ENCODE results near the gene PLEKHG2. TPM values are rescaled to one million over a fixed set of nuclear protein-coding genes. Genes with fewer than 3 reads are reported as not detected.

The PLEKHG2 gene
- total and polyA plus RNA-seq, 2 donors from 2014 or later = 8.5 to 29.7 TPM

DNA sequence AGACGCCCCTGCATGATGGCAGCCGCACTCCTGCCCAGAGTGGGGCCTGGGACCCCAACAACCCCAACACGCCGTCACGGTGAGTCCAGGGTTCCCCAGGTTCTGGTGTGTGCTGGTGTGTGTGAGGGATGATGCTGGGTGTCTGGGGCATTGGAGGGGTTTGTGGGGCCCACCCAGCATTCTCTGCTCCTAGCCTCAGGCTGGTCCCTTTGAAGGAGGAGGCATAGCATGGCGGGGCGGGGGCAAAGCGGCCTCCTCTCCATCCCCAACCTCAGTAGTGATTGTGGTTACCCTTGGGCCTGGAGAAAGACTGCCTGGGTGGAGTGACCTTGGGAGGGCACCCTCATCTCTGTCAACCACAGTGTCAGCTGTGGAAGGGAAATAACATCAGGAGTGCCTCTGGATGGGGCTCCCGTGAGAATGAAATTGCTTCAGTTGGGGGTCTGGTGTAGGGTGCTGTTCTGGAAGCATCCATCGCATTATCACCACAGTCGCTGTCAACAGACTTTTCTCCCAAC lies 61.0 kb downstream of the PLEKHG2 start:
- no peak overlapping the region for H3K27ac ChIP-seq (ENCODE audit: low read depth in 2 of 2, low read length in 2 of 2)
- peaks cover 4 to 71% (median 49%) of the 10 kb centered on the region in 3 donors for H3K36me3 ChIP-seq (ENCODE audit: control insufficient read depth in 2 of 3, insufficient read depth in 3 of 3, low read length in 3 of 3)
- H3K4me3 ChIP-seq (ENCODE audit: low read length in 3 of 3) = no peak overlapping the region
- FAIRE-seq (no peak), DNase-seq (no peak)
- intact Hi-C loops (cut with DNase I) = loop anchor here (10.0 kb wide), 1 partner anchor 61 kb away; the partner anchor contains the start of gene EID2B
- H3K4me1 ChIP-seq (ENCODE audit: control insufficient read depth in 2 of 3, insufficient read depth in 2 of 3, low read depth in 1 of 3, low read length in 3 of 3) = no peaks in the 10 kb centered on the region
- no peaks in the 10 kb centered on the region for H3K27me3 ChIP-seq (ENCODE audit: control insufficient read depth, insufficient read depth, low read length)
- H3K9ac ChIP-seq (ENCODE audit: low read length in 3 of 3) = no peak overlapping the region
- TF ChIP-seq, protein P1, sequence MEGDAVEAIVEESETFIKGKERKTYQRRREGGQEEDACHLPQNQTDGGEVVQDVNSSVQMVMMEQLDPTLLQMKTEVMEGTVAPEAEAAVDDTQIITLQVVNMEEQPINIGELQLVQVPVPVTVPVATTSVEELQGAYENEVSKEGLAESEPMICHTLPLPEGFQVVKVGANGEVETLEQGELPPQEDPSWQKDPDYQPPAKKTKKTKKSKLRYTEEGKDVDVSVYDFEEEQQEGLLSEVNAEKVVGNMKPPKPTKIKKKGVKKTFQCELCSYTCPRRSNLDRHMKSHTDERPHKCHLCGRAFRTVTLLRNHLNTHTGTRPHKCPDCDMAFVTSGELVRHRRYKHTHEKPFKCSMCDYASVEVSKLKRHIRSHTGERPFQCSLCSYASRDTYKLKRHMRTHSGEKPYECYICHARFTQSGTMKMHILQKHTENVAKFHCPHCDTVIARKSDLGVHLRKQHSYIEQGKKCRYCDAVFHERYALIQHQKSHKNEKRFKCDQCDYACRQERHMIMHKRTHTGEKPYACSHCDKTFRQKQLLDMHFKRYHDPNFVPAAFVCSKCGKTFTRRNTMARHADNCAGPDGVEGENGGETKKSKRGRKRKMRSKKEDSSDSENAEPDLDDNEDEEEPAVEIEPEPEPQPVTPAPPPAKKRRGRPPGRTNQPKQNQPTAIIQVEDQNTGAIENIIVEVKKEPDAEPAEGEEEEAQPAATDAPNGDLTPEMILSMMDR (IDR thresholded peaks at IDR 0.05; ENCODE audit: borderline replicate concordance, extremely low read depth, insufficient read depth) = no peak
- H3K9me3 ChIP-seq (ENCODE audit: control insufficient read depth in 2 of 3, insufficient read depth in 1 of 3, low read length in 3 of 3) = no peaks in the 10 kb centered on the region

DNA sequence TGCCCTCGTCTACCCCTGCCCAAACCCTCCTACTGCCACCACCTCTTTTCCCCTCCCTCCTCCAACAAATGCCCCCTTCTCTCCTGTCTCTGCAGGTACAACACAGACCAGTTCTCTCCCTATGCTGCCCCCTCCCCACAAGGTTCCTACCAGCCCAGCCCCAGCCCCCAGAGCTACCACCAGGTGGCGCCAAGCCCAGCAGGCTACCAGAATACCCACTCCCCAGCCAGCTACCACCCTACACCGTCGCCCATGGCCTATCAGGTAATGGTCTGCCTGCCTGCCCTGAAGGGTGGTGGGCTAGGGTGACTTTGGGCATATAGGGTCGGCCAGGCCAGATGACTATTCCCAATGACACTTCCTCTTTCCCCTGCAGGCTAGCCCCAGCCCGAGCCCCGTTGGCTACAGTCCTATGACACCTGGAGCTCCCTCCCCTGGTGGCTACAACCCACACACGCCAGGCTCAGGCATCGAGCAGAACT lies 61.7 kb downstream of the PLEKHG2 start:
- H3K36me3 ChIP-seq (ENCODE audit: control insufficient read depth in 2 of 3, insufficient read depth in 3 of 3, low read length in 3 of 3) = peaks cover 4 to 64% (median 44%) of the 10 kb centered on the region in 3 donors
- FAIRE-seq (no peak), DNase-seq (peak in 4 of 5 donors; percentile 67 to 81 (median 73))
- H3K9me3 ChIP-seq (ENCODE audit: control insufficient read depth in 2 of 3, insufficient read depth in 1 of 3, low read length in 3 of 3) = no peaks in the 10 kb centered on the region
- no peak overlapping the region for H3K27ac ChIP-seq (ENCODE audit: low read depth in 2 of 2, low read length in 2 of 2)
- intact Hi-C loops (cut with DNase I) = loop anchor here (10.0 kb wide), 1 partner anchor 61 kb away; the partner anchor contains the start of gene EID2B
- no peaks in the 10 kb centered on the region for H3K27me3 ChIP-seq (ENCODE audit: control insufficient read depth, insufficient read depth, low read length)
- H3K9ac ChIP-seq (ENCODE audit: low read length in 3 of 3) = no peak overlapping the region
- no peak overlapping the region for H3K4me3 ChIP-seq (ENCODE audit: low read length in 3 of 3)
- H3K4me1 ChIP-seq (ENCODE audit: control insufficient read depth in 2 of 3, insufficient read depth in 2 of 3, low read depth in 1 of 3, low read length in 3 of 3) = no peaks in the 10 kb centered on the region
- TF ChIP-seq, protein P1 (IDR thresholded peaks at IDR 0.05; ENCODE audit: borderline replicate concordance, extremely low read depth, insufficient read depth) = peak; percentile 68

DNA sequence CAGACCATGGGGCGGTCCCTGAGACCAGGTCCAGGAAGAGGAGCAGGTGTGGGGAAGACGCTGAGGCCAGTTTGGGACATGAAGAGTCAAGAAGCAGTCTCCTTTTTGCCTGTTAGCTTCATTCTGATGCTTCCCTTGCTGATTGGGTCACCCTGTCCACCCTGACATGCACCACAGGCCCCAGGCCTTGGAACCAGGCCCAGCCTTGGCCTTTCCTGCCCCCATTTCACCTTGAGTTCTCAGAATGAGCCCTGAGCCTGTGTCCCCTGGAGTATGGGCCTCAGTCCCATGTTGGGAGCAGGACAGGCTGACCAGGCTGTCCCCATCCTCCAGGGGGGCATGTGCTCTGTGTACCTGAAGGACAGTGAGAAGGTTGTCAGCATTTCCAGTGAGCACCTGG lies 63.3 kb downstream of the PLEKHG2 start:
- DNase-seq (no peak), FAIRE-seq (no peak)
- H3K4me1 ChIP-seq (ENCODE audit: control insufficient read depth in 2 of 3, insufficient read depth in 2 of 3, low read depth in 1 of 3, low read length in 3 of 3) = peaks cover 0 to 4% (median 0%) of the 10 kb centered on the region in 3 donors
- peaks cover under 1 to 48% (median 32%) of the 10 kb centered on the region in 3 donors for H3K36me3 ChIP-seq (ENCODE audit: control insufficient read depth in 2 of 3, insufficient read depth in 3 of 3, low read length in 3 of 3)
- no peak overlapping the region for H3K9ac ChIP-seq (ENCODE audit: low read length in 3 of 3)
- H3K4me3 ChIP-seq (ENCODE audit: low read length in 3 of 3) = no peak overlapping the region
- H3K9me3 ChIP-seq (ENCODE audit: control insufficient read depth in 2 of 3, insufficient read depth in 1 of 3, low read length in 3 of 3) = no peaks in the 10 kb centered on the region
- TF ChIP-seq, protein P1 (IDR thresholded peaks at IDR 0.05; ENCODE audit: borderline replicate concordance, extremely low read depth, insufficient read depth) = no peak
- H3K27ac ChIP-seq (ENCODE audit: low read depth in 2 of 2, low read length in 2 of 2) = no peak overlapping the region
- intact Hi-C loops (cut with DNase I) = loop anchor here (10.0 kb wide), 1 partner anchor 59 kb away; the partner anchor contains the start of gene EID2B
- no peaks in the 10 kb centered on the region for H3K27me3 ChIP-seq (ENCODE audit: control insufficient read depth, insufficient read depth, low read length)

Small RNA genes lying within 50 kb of the gene (microRNA-seq; reads per million reads assigned to microRNA genes)
- not detected for gene MIR4530

Other genes with a start within 250 kb of the PLEKHG2 start
- 0.60 TPM for gene NCCRP1, start 215.7 kb upstream of the PLEKHG2 start, total RNA-seq
- gene NCCRP1, start 215.7 kb upstream of the PLEKHG2 start, polyA plus RNA-seq (ENCODE audit: insufficient read depth, low read depth, low replicate concordance) = 5.5 TPM
- not detected for gene SYCN, start 208.4 kb upstream of the PLEKHG2 start, total RNA-seq
- not detected for gene SYCN, start 208.4 kb upstream of the PLEKHG2 start, polyA plus RNA-seq (ENCODE audit: insufficient read depth, low read depth, low replicate concordance)
- gene IFNL3, start 167.7 kb upstream of the PLEKHG2 start, total RNA-seq = not detected
- gene IFNL3, start 167.7 kb upstream of the PLEKHG2 start, polyA plus RNA-seq (ENCODE audit: insufficient read depth, low read depth, low replicate concordance) = not detected
- gene IFNL4, start 163.8 kb upstream of the PLEKHG2 start, total RNA-seq = not detected
- gene IFNL4, start 163.8 kb upstream of the PLEKHG2 start, polyA plus RNA-seq (ENCODE audit: insufficient read depth, low read depth, low replicate concordance) = not detected
- gene IFNL2, start 144.3 kb upstream of the PLEKHG2 start, total RNA-seq = not detected
- not detected for gene IFNL2, start 144.3 kb upstream of the PLEKHG2 start, polyA plus RNA-seq (ENCODE audit: insufficient read depth, low read depth, low replicate concordance)
- gene IFNL1, start 116.3 kb upstream of the PLEKHG2 start, total RNA-seq = not detected
- not detected for gene IFNL1, start 116.3 kb upstream of the PLEKHG2 start, polyA plus RNA-seq (ENCODE audit: insufficient read depth, low read depth, low replicate concordance)
- 1.2 TPM for gene LRFN1, start 91.8 kb upstream of the PLEKHG2 start, total RNA-seq
- 0.80 TPM for gene LRFN1, start 91.8 kb upstream of the PLEKHG2 start, polyA plus RNA-seq (ENCODE audit: insufficient read depth, low read depth, low replicate concordance)
- gene GMFG, start 76.6 kb upstream of the PLEKHG2 start, total RNA-seq = 60.7 TPM
- gene GMFG, start 76.6 kb upstream of the PLEKHG2 start, polyA plus RNA-seq (ENCODE audit: insufficient read depth, low read depth, low replicate concordance) = 52.4 TPM
- 100 TPM for gene SAMD4B, start 70.2 kb upstream of the PLEKHG2 start, total RNA-seq
- gene SAMD4B, start 70.2 kb upstream of the PLEKHG2 start, polyA plus RNA-seq (ENCODE audit: insufficient read depth, low read depth, low replicate concordance) = 92.9 TPM
- 37.1 TPM for gene PAF1, start 21.6 kb upstream of the PLEKHG2 start, total RNA-seq
- 54.0 TPM for gene PAF1, start 21.6 kb upstream of the PLEKHG2 start, polyA plus RNA-seq (ENCODE audit: insufficient read depth, low read depth, low replicate concordance)
- gene MED29, start 21.3 kb upstream of the PLEKHG2 start, total RNA-seq = 50.4 TPM
- 32.4 TPM for gene MED29, start 21.3 kb upstream of the PLEKHG2 start, polyA plus RNA-seq (ENCODE audit: insufficient read depth, low read depth, low replicate concordance)
- gene ZFP36, start 5.8 kb upstream of the PLEKHG2 start, total RNA-seq = 132 TPM
- 87.9 TPM for gene ZFP36, start 5.8 kb upstream of the PLEKHG2 start, polyA plus RNA-seq (ENCODE audit: insufficient read depth, low read depth, low replicate concordance)
- gene RPS16, start 23.3 kb downstream of the PLEKHG2 start, total RNA-seq = 1,461 TPM
- gene RPS16, start 23.3 kb downstream of the PLEKHG2 start, polyA plus RNA-seq (ENCODE audit: insufficient read depth, low read depth, low replicate concordance) = 1,965 TPM
- gene SUPT5H, start 32.9 kb downstream of the PLEKHG2 start, total RNA-seq = 123 TPM
- gene SUPT5H, start 32.9 kb downstream of the PLEKHG2 start, polyA plus RNA-seq (ENCODE audit: insufficient read depth, low read depth, low replicate concordance) = 106 TPM
- gene TIMM50, start 68.2 kb downstream of the PLEKHG2 start, total RNA-seq = 52.4 TPM
- gene TIMM50, start 68.2 kb downstream of the PLEKHG2 start, polyA plus RNA-seq (ENCODE audit: insufficient read depth, low read depth, low replicate concordance) = 74.4 TPM
- 0.13 TPM for gene DLL3, start 86.3 kb downstream of the PLEKHG2 start, total RNA-seq
- gene DLL3, start 86.3 kb downstream of the PLEKHG2 start, polyA plus RNA-seq (ENCODE audit: insufficient read depth, low read depth, low replicate concordance) = 0.17 TPM
- gene SELENOV, start 102.5 kb downstream of the PLEKHG2 start, total RNA-seq = not detected
- gene SELENOV, start 102.5 kb downstream of the PLEKHG2 start, polyA plus RNA-seq (ENCODE audit: insufficient read depth, low read depth, low replicate concordance) = not detected
- 3.3 TPM for gene EID2B, start 120.2 kb downstream of the PLEKHG2 start, total RNA-seq
- 4.6 TPM for gene EID2B, start 120.2 kb downstream of the PLEKHG2 start, polyA plus RNA-seq (ENCODE audit: insufficient read depth, low read depth, low replicate concordance)
- 12.0 TPM for gene EID2, start 127.5 kb downstream of the PLEKHG2 start, total RNA-seq
- gene EID2, start 127.5 kb downstream of the PLEKHG2 start, polyA plus RNA-seq (ENCODE audit: insufficient read depth, low read depth, low replicate concordance) = 17.0 TPM
- gene LGALS13, start 189.9 kb downstream of the PLEKHG2 start, total RNA-seq = not detected
- gene LGALS13, start 189.9 kb downstream of the PLEKHG2 start, polyA plus RNA-seq (ENCODE audit: insufficient read depth, low read depth, low replicate concordance) = not detected
- not detected for gene LGALS16, start 243.2 kb downstream of the PLEKHG2 start, total RNA-seq
- gene LGALS16, start 243.2 kb downstream of the PLEKHG2 start, polyA plus RNA-seq (ENCODE audit: insufficient read depth, low read depth, low replicate concordance) = not detected

Measured in kidney (tissue), 14 donors.